ENCODE measurements around the gene EPAS1.
A peak's percentile ranks its signal among the peaks of the same experiment; 100 is the strongest.

EPAS1 gene

GRCh38 chr2:46273919-46274318 lies 23.3 kb upstream of the EPAS1 start:
- DNase-seq (ENCODE audit: low spot score): no peak

- no peak for DNase-seq (ENCODE audit: low spot score)
Observed at GRCh38 chr2:46274586-46274985, 22.6 kb upstream of the EPAS1 start.

- DNase-seq (ENCODE audit: low spot score): no peak
Observed at GRCh38 chr2:46275995-46276394, 21.2 kb upstream of the EPAS1 start.

GRCh38 chr2:46276642-46277041 lies 20.6 kb upstream of the EPAS1 start:
- no peak for DNase-seq (ENCODE audit: low spot score)

- no peak for DNase-seq (ENCODE audit: low spot score)
Observed at GRCh38 chr2:46277431-46278190, 19.6 kb upstream of the EPAS1 start.

- DNase-seq (ENCODE audit: low spot score): no peak
Observed at GRCh38 chr2:46278952-46279351, 18.3 kb upstream of the EPAS1 start.

- DNase-seq (ENCODE audit: low spot score): no peak
Observed at GRCh38 chr2:46281939-46282338, 15.3 kb upstream of the EPAS1 start.

GRCh38 chr2:46283693-46284092 lies 13.5 kb upstream of the EPAS1 start:
- no peak for DNase-seq (ENCODE audit: low spot score)

- DNase-seq (ENCODE audit: low spot score): no peak
Observed at GRCh38 chr2:46284260-46284659, 12.9 kb upstream of the EPAS1 start.

- DNase-seq (ENCODE audit: low spot score): no peak
Observed at GRCh38 chr2:46284796-46285195, 12.4 kb upstream of the EPAS1 start.

GRCh38 chr2:46286715-46287114 lies 10.5 kb upstream of the EPAS1 start:
- DNase-seq (ENCODE audit: low spot score): no peak

GRCh38 chr2:46290078-46290477 lies 7.1 kb upstream of the EPAS1 start:
- no peak for DNase-seq (ENCODE audit: low spot score)

- no peak for DNase-seq (ENCODE audit: low spot score)
Observed at GRCh38 chr2:46293466-46293865, 3.7 kb upstream of the EPAS1 start.

GRCh38 chr2:46294176-46294836 lies 2.9 kb upstream of the EPAS1 start:
- DNase-seq (ENCODE audit: low spot score): peak; percentile 42

GRCh38 chr2:46296216-46296839 lies 879 bp upstream of the EPAS1 start:
- DNase-seq (ENCODE audit: low spot score): no peak

- peak; percentile 52 for DNase-seq (ENCODE audit: low spot score)
Observed at GRCh38 chr2:46297546-46298271, 502 bp downstream of the EPAS1 start.

GRCh38 chr2:46298272-46298521 lies 990 bp downstream of the EPAS1 start:
- DNase-seq (ENCODE audit: low spot score): no peak

- peak; percentile 55 for DNase-seq (ENCODE audit: low spot score)
Observed at GRCh38 chr2:46298522-46299353, 1.5 kb downstream of the EPAS1 start.

GRCh38 chr2:46299365-46300263 lies 2.4 kb downstream of the EPAS1 start:
- peak; percentile 58 for DNase-seq (ENCODE audit: low spot score)

GRCh38 chr2:46300406-46300832 lies 3.2 kb downstream of the EPAS1 start:
- no peak for DNase-seq (ENCODE audit: low spot score)

Measured in D341Med (cell line).